Stimulated activated CD8-positive, alpha-beta memory T cell treated with anti-CD3 and anti-CD28 coated beads, Interleukin-4, amount 100 ng/mL, for 1 hour (primary cell): ENCODE data around the gene MPV17.
A peak's percentile ranks its signal among the peaks of the same experiment; 100 is the strongest.
"Not testable (repeated sequence)": the region's sequence is repeated elsewhere in the genome, so short reads cannot be mapped to it uniquely, and the experiment has no call there.

ENCODE experiments used
- DNase-seq, 2 donors: peaks; one replicate each; pipeline ENCODE4 v3.0.0-alpha.2; 2020; ENCODE audit warnings: low read depth in 2 of 2, low spot score in 1 of 2

Gene MPV17

GRCh38 chr2:27322766-27323595 lies at the start of gene MPV17:
Gene MPV17 (minus strand): TSS chr2:27323097. CDS start chr2:27322517, 580 bp downstream.
- peak; percentile 69 to 73 for DNase-seq

GRCh38 chr2:27370816-27371620 lies 48.1 kb upstream of the MPV17 start:
- no peak for DNase-seq

GRCh38 chr2:27370026-27370815 lies 47.3 kb upstream of the MPV17 start, which contains the start of the genes EIF2B4 and SNX17:
Gene EIF2B4 (minus strand): TSS chr2:27370338. CDS start chr2:27370314, 24 bp downstream.
Gene SNX17 (plus strand): TSS chr2:27370616. CDS start chr2:27370744, 128 bp downstream.
- DNase-seq: peak; percentile 96 to 99

- no peak for DNase-seq
Observed at GRCh38 chr2:27369471-27370025, 46.7 kb upstream of the MPV17 start.

GRCh38 chr2:27363933-27364332 lies 41.0 kb upstream of the MPV17 start:
- DNase-seq: no peak

GRCh38 chr2:27362678-27363420 lies 40.0 kb upstream of the MPV17 start:
- DNase-seq: no peak

DNA sequence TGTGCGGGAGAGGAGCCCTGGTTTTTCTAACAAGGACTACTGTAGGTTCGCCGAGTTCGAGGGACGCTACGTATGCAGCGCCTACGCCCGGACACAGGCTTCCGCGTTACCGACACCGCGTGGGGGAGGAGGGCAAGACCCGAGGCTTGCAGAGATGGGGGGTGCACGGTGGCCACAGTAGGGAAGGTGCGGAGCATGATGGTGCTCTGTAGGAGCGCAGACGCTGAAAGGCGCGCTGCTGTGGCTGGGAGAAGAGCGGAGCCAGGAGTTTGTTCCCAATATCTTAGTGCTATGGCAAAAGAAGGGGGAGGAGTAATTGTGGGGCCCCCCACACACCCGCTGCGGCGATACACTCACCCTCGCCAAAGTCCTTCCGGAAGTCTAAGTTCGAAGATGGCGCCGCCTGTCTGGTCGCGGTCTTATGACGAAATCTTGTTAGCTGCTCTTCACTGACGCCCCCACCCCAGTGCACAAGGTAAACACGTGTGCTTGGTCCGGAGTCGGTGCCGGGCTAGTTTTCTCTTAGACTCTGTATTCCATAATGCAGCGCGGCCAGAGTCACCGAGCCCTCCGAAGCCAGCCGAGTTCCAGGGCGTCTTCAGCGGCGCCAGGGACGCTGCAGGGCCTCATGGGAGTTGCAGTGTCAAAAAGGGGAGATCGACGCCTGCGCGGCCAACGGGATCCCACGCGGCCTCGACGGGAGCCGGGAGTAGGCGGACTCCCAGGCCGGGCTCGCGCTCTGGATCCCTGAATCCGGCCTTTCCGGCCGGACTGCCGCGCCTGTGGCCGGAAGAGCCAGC lies 33.7 kb upstream of the MPV17 start, which contains the start of gene GTF3C2:
TSS of gene GTF3C2 (minus strand) at position 383 of the 800 bp plus-strand sequence. CDS start 13,210 bp downstream, outside the sequence.
- peak; percentile 85 to 92 for DNase-seq

DNA sequence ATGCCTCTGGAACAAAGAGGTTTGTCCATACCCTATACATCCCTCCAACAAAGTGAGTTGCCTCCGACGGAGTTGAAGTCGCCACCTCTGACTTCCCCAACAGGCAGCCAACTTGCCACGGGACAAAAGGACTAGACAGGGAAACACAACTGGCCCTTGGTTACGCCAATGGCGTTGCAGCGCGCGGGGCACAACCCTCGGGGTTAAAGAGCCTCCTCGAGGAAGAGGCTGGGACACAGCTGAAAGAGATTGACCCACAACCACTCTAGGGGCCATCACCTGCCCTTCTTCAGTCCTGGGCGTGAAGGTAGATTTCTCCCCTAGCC lies 33.1 kb upstream of the MPV17 start:
- DNase-seq: no peak

- no peak for DNase-seq
Observed at GRCh38 chr2:27354597-27354927, 31.7 kb upstream of the MPV17 start.

- no peak for DNase-seq
Observed at GRCh38 chr2:27353762-27354596, 31.1 kb upstream of the MPV17 start.

- not testable (repeated sequence) for DNase-seq
Observed at GRCh38 chr2:27353386-27353761, 30.5 kb upstream of the MPV17 start.

DNA sequence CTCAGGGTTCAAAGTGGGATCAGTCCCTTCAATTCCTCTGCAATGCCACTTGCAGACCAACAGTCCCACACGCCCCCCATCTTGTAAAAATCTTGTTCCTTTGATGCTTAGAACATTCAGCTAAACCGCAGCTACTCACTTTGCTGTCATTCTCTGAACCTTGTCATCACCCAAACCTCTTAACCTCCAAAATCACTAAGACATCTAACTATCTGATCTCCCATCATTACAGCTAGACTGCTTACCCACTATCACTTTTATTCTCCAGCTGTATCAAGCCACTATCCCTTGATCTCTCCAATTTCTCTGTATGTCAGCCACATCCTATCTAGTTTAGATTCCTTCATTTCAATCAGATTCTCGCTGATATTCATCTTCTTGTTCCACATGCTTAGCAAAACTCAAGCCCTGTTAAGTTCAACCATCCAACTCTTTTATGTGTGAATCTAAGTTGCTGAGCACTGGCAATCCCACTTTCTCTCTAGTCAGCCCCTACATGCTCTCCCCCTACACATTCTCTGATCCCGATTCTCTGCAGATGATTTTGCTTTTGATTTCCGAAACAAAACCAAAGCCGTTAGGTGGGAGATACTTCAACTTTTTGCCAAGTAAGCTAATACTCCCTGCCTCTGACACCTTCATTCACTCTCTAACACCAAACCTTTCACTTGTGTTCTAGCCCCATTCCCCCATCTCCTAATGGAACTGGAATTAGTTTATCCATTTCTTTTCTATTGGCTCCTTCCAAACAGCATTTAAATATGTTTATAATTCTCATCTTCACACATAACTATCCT lies 29.1 kb upstream of the MPV17 start:
- no peak for DNase-seq

- DNase-seq: no peak
Observed at GRCh38 chr2:27350106-27350693, 27.3 kb upstream of the MPV17 start.

GRCh38 chr2:27347641-27348040 lies 24.7 kb upstream of the MPV17 start:
- DNase-seq: no peak

- no peak for DNase-seq
Observed at GRCh38 chr2:27336173-27336572, 13.3 kb upstream of the MPV17 start.

- no peak for DNase-seq
Observed at GRCh38 chr2:27335311-27335710, 12.4 kb upstream of the MPV17 start.

DNA sequence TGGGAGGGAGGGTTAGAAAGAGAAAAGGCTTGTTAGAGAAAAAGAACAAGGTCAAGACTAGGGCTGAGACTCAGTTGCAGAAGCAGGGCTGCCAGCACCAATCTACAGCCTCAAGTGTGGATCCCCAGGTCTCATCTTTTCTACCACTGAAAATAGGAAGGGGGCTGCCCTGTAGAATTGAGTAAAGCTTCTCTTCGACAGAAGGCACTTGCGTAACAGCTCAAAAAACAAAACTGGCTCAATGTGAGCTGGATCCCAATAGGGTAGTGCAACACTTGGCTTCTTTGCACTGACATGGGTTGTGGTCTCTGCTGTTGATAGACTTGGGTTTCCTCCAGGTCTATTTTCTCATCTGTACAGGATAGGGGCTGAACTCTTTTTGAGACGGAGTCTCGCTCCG lies 1.8 kb upstream of the MPV17 start:
- no peak for DNase-seq
